DND-41 (cell line): Measurements from ENCODE around the gene RBMS2.

ENCODE experiments used
- ATAC-seq: fragments of 200-7000 bp; cut with Tn5 transposase; 3 replicates; pipeline ENCODE4 v1.9.1; 2021; ENCODE audit warnings: low read depth; ENCODE audit not compliant: insufficient read depth
- DNase-seq: peaks from one replicate; pipeline ENCODE4 v3.0.0-alpha.2; 2020
- H2AFZ ChIP-seq: 2 replicates; pipeline ENCODE4 v1.6.0; 2012; ENCODE audit warnings: low read depth, low read length
- H3K27ac ChIP-seq: 2 replicates; pipeline ENCODE4 v1.5.1; 2012; ENCODE audit warnings: low read length, inconsistent platforms
- H3K27me3 ChIP-seq: fragments of 200-600 bp; sonication (generic); 2 replicates; pipeline ENCODE4 v1.6.0; 2012; ENCODE audit warnings: low read length, mild to moderate bottlenecking, inconsistent platforms; ENCODE audit not compliant: insufficient read depth, poor library complexity
- H3K36me3 ChIP-seq: 2 replicates; pipeline ENCODE4 v1.5.1; 2012; ENCODE audit warnings: low read length, inconsistent platforms; ENCODE audit not compliant: insufficient read depth
- H3K4me1 ChIP-seq: 2 replicates; pipeline ENCODE4 v1.5.1; 2012; ENCODE audit warnings: mild to moderate bottlenecking, low read length; ENCODE audit not compliant: insufficient read depth
- H3K4me2 ChIP-seq: 2 replicates; pipeline ENCODE4 v1.6.0; 2012; ENCODE audit warnings: mild to moderate bottlenecking, moderate library complexity, low read length, inconsistent platforms; ENCODE audit not compliant: insufficient read depth
- H3K4me3 ChIP-seq, 2 experiments: fragments of 200-600 bp in 1 of 2; shearing (Covaris generic) in 1 of 2; 2 replicates each; pipeline ENCODE4 v1.5.1; 2012 to 2016; ENCODE audit warnings: inconsistent platforms in 2 of 2, low read length in 2 of 2, mild to moderate bottlenecking in 2 of 2, low read depth in 1 of 2, moderate library complexity in 1 of 2
- H3K79me2 ChIP-seq: 2 replicates; pipeline ENCODE4 v1.6.0; 2012; ENCODE audit warnings: low read length, inconsistent platforms; ENCODE audit not compliant: insufficient read depth
- H3K9ac ChIP-seq: 2 replicates; pipeline ENCODE4 v1.6.0; 2012; ENCODE audit warnings: low read depth, mild to moderate bottlenecking, inconsistent platforms, low read length, moderate library complexity
- H3K9me3 ChIP-seq: 2 replicates; pipeline ENCODE4 v1.5.1; 2012; ENCODE audit warnings: low read length, moderate library complexity, mild to moderate bottlenecking, inconsistent platforms; ENCODE audit not compliant: insufficient read depth, severe bottlenecking
- H4K20me1 ChIP-seq: 2 replicates; pipeline ENCODE4 v1.6.0; 2012; ENCODE audit warnings: low read length; ENCODE audit not compliant: insufficient read depth
- EZH2 ChIP-seq: IDR thresholded peaks from 3 replicates; pipeline ENCODE4 v1.6.1; 2012; ENCODE audit warnings: borderline replicate concordance, low read depth, mild to moderate bottlenecking, moderate library complexity, low read length, inconsistent platforms; ENCODE audit not compliant: severe bottlenecking
- TF ChIP-seq, protein P1 (sequence below): IDR thresholded peaks from 2 replicates; pipeline ENCODE4 v1.5.1; 2012; ENCODE audit warnings: borderline replicate concordance, low read length, moderate library complexity, mild to moderate bottlenecking; ENCODE audit not compliant: poor library complexity, severe bottlenecking; ENCODE audit errors: extremely low read depth

The RBMS2 gene

DNA sequence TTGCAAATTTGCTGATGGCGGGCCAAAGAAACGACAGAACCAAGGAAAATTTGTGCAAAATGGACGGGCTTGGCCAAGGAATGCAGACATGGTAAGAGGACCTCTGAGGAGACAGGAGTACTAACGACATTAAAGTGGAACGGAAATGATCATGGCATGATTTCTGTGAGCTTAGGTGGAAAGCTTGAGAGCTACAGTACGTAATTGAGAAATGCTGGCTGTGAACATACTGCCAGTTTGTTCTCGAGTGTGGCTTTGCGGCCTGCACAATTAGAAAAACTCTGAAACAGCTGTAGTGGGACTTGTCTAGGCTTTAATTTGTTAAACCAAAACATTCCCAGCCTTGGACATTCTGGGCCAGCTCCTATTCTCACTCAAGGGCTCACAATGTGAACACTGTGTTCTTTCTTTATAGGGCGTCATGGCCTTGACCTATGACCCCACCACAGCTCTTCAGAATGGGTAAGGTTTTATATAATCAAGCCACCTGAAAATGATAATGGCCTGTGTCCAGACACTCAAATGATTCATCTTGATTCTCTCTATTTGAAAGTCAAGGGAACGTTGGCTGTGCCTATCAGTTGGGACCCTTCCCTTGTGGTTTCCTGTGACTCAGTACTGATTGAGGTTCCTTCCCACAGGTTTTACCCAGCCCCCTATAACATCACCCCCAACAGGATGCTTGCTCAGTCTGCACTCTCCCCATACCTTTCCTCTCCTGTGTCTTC lies 60.0 kb downstream of the RBMS2 start:
- Histone ChIP-seq H3K36me3 (no peaks in the 10 kb centered on the region), H3K79me2 (no peaks in the 10 kb centered on the region), H4K20me1 (no peaks in the 10 kb centered on the region), H3K4me2 (peak overlapping the region; percentile 9; the same call in 1 of the 2 replicates), H3K9ac (no peak overlapping the region), H3K4me1 (peaks cover 19% of the 10 kb centered on the region), H2AFZ (no peak overlapping the region), H3K4me3 (no peak overlapping the region), H3K27me3 (no peaks in the 10 kb centered on the region), H3K9me3 (no peaks in the 10 kb centered on the region), H3K27ac (peak overlapping the region; percentile 61)
- DNase-seq (peak; percentile 72), ATAC-seq (peak; percentile 99)
- no peak for TF ChIP-seq EZH2
- TF ChIP-seq, protein P1, sequence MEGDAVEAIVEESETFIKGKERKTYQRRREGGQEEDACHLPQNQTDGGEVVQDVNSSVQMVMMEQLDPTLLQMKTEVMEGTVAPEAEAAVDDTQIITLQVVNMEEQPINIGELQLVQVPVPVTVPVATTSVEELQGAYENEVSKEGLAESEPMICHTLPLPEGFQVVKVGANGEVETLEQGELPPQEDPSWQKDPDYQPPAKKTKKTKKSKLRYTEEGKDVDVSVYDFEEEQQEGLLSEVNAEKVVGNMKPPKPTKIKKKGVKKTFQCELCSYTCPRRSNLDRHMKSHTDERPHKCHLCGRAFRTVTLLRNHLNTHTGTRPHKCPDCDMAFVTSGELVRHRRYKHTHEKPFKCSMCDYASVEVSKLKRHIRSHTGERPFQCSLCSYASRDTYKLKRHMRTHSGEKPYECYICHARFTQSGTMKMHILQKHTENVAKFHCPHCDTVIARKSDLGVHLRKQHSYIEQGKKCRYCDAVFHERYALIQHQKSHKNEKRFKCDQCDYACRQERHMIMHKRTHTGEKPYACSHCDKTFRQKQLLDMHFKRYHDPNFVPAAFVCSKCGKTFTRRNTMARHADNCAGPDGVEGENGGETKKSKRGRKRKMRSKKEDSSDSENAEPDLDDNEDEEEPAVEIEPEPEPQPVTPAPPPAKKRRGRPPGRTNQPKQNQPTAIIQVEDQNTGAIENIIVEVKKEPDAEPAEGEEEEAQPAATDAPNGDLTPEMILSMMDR: peak; percentile 8

GRCh38 chr12:56585098-56585497 lies 63.5 kb downstream of the RBMS2 start:
- no peak overlapping the region for H2AFZ ChIP-seq
- DNase-seq (no peak), ATAC-seq (no peak)
- no peak overlapping the region for H3K4me2 ChIP-seq
- H3K9ac ChIP-seq: no peak overlapping the region
- H3K4me1 ChIP-seq: peaks cover 19% of the 10 kb centered on the region
- H3K27me3 ChIP-seq: no peaks in the 10 kb centered on the region
- H3K9me3 ChIP-seq: no peaks in the 10 kb centered on the region
- peaks cover 9% of the 10 kb centered on the region; the same call in 1 of the 2 replicates for H3K36me3 ChIP-seq
- TF ChIP-seq, protein P1: no peak
- TF ChIP-seq EZH2: no peak
- H3K4me3 ChIP-seq: no peak overlapping the region
- no peak overlapping the region for H3K27ac ChIP-seq
- no peaks in the 10 kb centered on the region for H3K79me2 ChIP-seq
- H4K20me1 ChIP-seq: no peaks in the 10 kb centered on the region

- Histone ChIP-seq H3K36me3 (peaks cover 9% of the 10 kb centered on the region; the same call in 1 of the 2 replicates), H2AFZ (no peak overlapping the region), H3K4me1 (no peaks in the 10 kb centered on the region), H4K20me1 (0 out of 2 replicates have a peak, but pooled peaks cover 3% of the 10 kb centered on the region), H3K27ac (no peak overlapping the region), H3K4me3 (no peak overlapping the region), H3K9me3 (no peaks in the 10 kb centered on the region), H3K79me2 (no peaks in the 10 kb centered on the region), H3K9ac (no peak overlapping the region), H3K4me2 (no peak overlapping the region), H3K27me3 (no peaks in the 10 kb centered on the region)
- TF ChIP-seq EZH2: no peak
- TF ChIP-seq, protein P1: no peak
- ATAC-seq (no peak), DNase-seq (no peak)
These were observed 68.2 kb downstream of the RBMS2 start for GRCh38 chr12:56589783-56590182.
